HFFc6 (cell line): ENCODE measurements around the gene MXI1. TPM values are rescaled to one million over a fixed set of nuclear protein-coding genes. Genes with fewer than 3 reads are reported as not detected.

ENCODE experiments used
- DNase-seq: peaks from one replicate; pipeline ENCODE4 v3.0.0-alpha.2; 2018
- H3K27ac Mint-ChIP-seq: 2 replicates; pipeline ENCODE4 v1.8.0; 2020; ENCODE audit warnings: mild to moderate bottlenecking, mixed read lengths
- H3K27me3 Mint-ChIP-seq: 2 replicates; pipeline ENCODE4 v1.8.0; 2021; ENCODE audit warnings: mild to moderate bottlenecking, moderate library complexity, mixed read lengths; ENCODE audit not compliant: insufficient read depth
- H3K36me3 Mint-ChIP-seq: 2 replicates; pipeline ENCODE4 v1.8.0; 2021; ENCODE audit warnings: low read depth, mixed read lengths
- H3K4me1 Mint-ChIP-seq: 2 replicates; pipeline ENCODE4 v1.8.0; 2020; ENCODE audit warnings: low read depth, mixed read lengths
- H3K4me3 Mint-ChIP-seq: 2 replicates; pipeline ENCODE4 v1.8.0; 2020; ENCODE audit warnings: mild to moderate bottlenecking, moderate library complexity, mixed read lengths
- H3K9me3 Mint-ChIP-seq: 2 replicates; pipeline ENCODE4 v1.8.0; 2020; ENCODE audit warnings: mild to moderate bottlenecking, mixed read lengths
- CTCF ChIP-seq: fragments of 200-600 bp; sonication (generic); IDR thresholded peaks from 2 replicates; pipeline ENCODE4 v1.5.0; 2021; ENCODE audit warnings: antibody characterized with exemption, mild to moderate bottlenecking
- total RNA-seq, 6 experiments: library from RNA; stranded (reverse); fragmentation: NEBNext Ultra II Directional; extraction: Animal tissue kit (Norgen Biotek cat#: 25700); gene quantifications; 2 replicates in 1 of 6; 3 replicates in 5 of 6; pipeline ENCODE4 v1.2.3, GENCODE V29; 2021

MXI1 gene
- total RNA-seq, 6 experiments from 2014 or later, result 5.2 to 11.2 (median 6.2) TPM

GRCh38 chr10:110321869-110322620, 114.6 kb downstream of the MXI1 start:
- Mint-ChIP-seq H3K4me1 (peaks cover 52% of the 10 kb centered on the region), H3K4me3 (no peak overlapping the region), H3K27ac (peak overlapping the region; percentile 86), H3K9me3 (peaks cover 4% of the 10 kb centered on the region; the same call in 1 of the 2 replicates), H3K36me3 (peaks cover 8% of the 10 kb centered on the region; the same call in 1 of the 2 replicates), H3K27me3 (no peaks in the 10 kb centered on the region; the same call in none of the 2 replicates)
- no peak for TF ChIP-seq CTCF
- no peak for DNase-seq

GRCh38 chr10:110323503-110323902, 116.1 kb downstream of the MXI1 start:
- peaks cover 8% of the 10 kb centered on the region; the same call in 1 of the 2 replicates for H3K36me3 Mint-ChIP-seq
- no peak for TF ChIP-seq CTCF
- peak; percentile 95 for DNase-seq
- no peaks in the 10 kb centered on the region; the same call in 1 of the 2 replicates for H3K27me3 Mint-ChIP-seq
- H3K27ac Mint-ChIP-seq, result peak overlapping the region; percentile 86
- H3K4me1 Mint-ChIP-seq, result peaks cover 66% of the 10 kb centered on the region
- H3K9me3 Mint-ChIP-seq, result peaks cover 4% of the 10 kb centered on the region; the same call in 1 of the 2 replicates
- peak overlapping the region; percentile 26; the same call in 1 of the 2 replicates for H3K4me3 Mint-ChIP-seq

- H3K4me3 Mint-ChIP-seq, result no peak overlapping the region
- H3K27me3 Mint-ChIP-seq, result no peaks in the 10 kb centered on the region; the same call in 1 of the 2 replicates
- TF ChIP-seq CTCF, result no peak
- peaks cover 5% of the 10 kb centered on the region; the same call in 1 of the 2 replicates for H3K9me3 Mint-ChIP-seq
- peak overlapping the region; percentile 86 for H3K27ac Mint-ChIP-seq
- H3K4me1 Mint-ChIP-seq, result peaks cover 70% of the 10 kb centered on the region
- peaks cover 8% of the 10 kb centered on the region; the same call in 1 of the 2 replicates for H3K36me3 Mint-ChIP-seq
- no peak for DNase-seq
Measured at GRCh38 chr10:110324201-110324804, 116.9 kb downstream of the MXI1 start.

GRCh38 chr10:110324805-110325280, 117.4 kb downstream of the MXI1 start:
- Mint-ChIP-seq H3K9me3 (peaks cover 10% of the 10 kb centered on the region), H3K27me3 (no peaks in the 10 kb centered on the region; the same call in 1 of the 2 replicates), H3K36me3 (peaks cover 13% of the 10 kb centered on the region; the same call in 1 of the 2 replicates), H3K27ac (peak overlapping the region; percentile 86), H3K4me1 (peaks cover 70% of the 10 kb centered on the region), H3K4me3 (no peak overlapping the region)
- no peak for TF ChIP-seq CTCF
- no peak for DNase-seq

GRCh38 chr10:110326351-110327032, 119.1 kb downstream of the MXI1 start:
- peak overlapping the region; percentile 86 for H3K27ac Mint-ChIP-seq
- H3K4me1 Mint-ChIP-seq, result peaks cover 70% of the 10 kb centered on the region
- peak; percentile 84 for DNase-seq
- peaks cover 25% of the 10 kb centered on the region for H3K36me3 Mint-ChIP-seq
- H3K9me3 Mint-ChIP-seq, result peaks cover 24% of the 10 kb centered on the region
- no peaks in the 10 kb centered on the region; the same call in 1 of the 2 replicates for H3K27me3 Mint-ChIP-seq
- TF ChIP-seq CTCF, result no peak
- peak overlapping the region; percentile 68 for H3K4me3 Mint-ChIP-seq
